Measurements from ENCODE around the gene PDK3. TPM values are rescaled to one million over a fixed set of nuclear protein-coding genes. Genes with fewer than 3 reads are reported as not detected.

PDK3 gene
- polyA plus RNA-seq, 1 experiment = 2.9 TPM

DNA sequence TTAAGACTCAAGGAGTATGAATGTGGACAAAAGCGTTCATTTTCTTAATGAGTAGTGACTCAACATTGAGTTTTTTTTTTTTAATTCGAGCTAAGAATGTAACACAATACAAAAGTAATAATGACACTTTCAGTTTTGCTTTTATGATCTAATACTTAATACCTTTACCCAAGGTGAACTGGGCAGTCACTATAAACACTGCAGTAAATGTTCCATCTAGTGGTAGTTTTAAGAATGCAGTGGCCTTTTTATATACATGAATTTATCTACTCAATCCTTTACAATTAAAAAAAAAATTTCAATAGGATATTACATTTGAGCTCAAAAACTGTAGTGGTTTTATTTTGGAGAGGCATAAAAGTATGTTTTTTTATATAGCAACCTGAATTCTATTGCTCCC, 33.9 kb downstream of the PDK3 start:
- Histone ChIP-seq H3K27ac (ENCODE audit: low read depth, low read length) (no peak overlapping the region), H3K9me3 (ENCODE audit: control insufficient read depth, insufficient read depth, low read length) (no peaks in the 10 kb centered on the region), H3K4me3 (ENCODE audit: low read depth, low read length) (no peak overlapping the region), H3K27me3 (ENCODE audit: control insufficient read depth, insufficient read depth, low read length) (no peaks in the 10 kb centered on the region)
- no peak for DNase-seq (ENCODE audit: low read depth, low spot score)
- ChIA-PET POLR2A (no interaction called here), CTCF (interaction anchor here (0.6 to 4.5 kb wide), 20 partner anchors 9 to 242 kb away, joined by 3 to 58 read pairs (median 4); no protein-coding TSS in a partner anchor)
- TF ChIP-seq, protein P1, sequence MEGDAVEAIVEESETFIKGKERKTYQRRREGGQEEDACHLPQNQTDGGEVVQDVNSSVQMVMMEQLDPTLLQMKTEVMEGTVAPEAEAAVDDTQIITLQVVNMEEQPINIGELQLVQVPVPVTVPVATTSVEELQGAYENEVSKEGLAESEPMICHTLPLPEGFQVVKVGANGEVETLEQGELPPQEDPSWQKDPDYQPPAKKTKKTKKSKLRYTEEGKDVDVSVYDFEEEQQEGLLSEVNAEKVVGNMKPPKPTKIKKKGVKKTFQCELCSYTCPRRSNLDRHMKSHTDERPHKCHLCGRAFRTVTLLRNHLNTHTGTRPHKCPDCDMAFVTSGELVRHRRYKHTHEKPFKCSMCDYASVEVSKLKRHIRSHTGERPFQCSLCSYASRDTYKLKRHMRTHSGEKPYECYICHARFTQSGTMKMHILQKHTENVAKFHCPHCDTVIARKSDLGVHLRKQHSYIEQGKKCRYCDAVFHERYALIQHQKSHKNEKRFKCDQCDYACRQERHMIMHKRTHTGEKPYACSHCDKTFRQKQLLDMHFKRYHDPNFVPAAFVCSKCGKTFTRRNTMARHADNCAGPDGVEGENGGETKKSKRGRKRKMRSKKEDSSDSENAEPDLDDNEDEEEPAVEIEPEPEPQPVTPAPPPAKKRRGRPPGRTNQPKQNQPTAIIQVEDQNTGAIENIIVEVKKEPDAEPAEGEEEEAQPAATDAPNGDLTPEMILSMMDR (IDR thresholded peaks at IDR 0.05; ENCODE audit: low read depth, low read length) = peak; percentile 57

DNA sequence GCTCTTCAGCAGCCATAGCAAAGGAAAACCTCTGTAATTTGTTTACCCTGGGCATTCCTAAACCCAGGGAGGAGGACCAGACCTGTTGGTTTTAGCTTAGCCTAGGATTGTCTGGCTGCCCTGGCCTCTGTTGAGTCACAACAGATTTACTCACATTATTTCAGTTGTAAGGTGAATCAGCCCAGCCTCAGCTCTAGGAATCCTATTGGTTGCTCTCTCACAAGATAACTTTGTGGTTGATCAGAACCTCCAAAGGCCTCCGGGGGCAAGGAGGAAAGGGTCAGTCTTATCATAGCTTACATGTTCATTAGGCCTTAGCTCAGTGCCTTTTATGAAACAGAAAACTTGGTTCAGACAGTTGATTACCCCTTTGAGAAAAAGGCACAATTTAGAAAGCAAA, 41.0 kb downstream of the PDK3 start:
- Histone ChIP-seq H3K4me3 (ENCODE audit: low read depth, low read length) (no peak overlapping the region), H3K27ac (ENCODE audit: low read depth, low read length) (no peak overlapping the region), H3K27me3 (ENCODE audit: control insufficient read depth, insufficient read depth, low read length) (no peaks in the 10 kb centered on the region), H3K9me3 (ENCODE audit: control insufficient read depth, insufficient read depth, low read length) (no peaks in the 10 kb centered on the region)
- ChIA-PET POLR2A (no interaction called here), CTCF (interaction anchor here (1.4 kb wide), 1 partner anchor 247 kb away, joined by 3 read pairs; no protein-coding TSS in a partner anchor)
- TF ChIP-seq, protein P1 (IDR thresholded peaks at IDR 0.05; ENCODE audit: low read depth, low read length) = no peak
- no peak for DNase-seq (ENCODE audit: low read depth, low spot score)

DNA sequence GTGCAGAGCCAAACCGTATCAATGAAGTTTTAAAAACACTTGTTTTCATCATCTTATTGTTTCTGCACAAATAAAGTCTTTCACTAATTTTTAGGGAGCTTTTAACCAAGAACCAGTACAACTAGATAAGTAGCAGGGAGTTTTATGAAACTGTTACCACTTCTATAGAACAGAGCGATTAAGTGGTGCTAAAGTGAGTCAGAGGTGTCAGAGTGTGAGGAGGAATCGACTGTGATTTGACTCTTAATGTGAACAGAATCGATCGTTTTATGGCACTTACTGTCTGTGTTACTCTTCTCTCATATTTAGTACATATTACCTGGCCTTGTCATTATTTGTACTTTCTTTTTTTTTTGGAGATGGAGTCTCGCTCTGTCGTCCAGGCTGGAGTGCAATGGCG, 43.3 kb downstream of the PDK3 start:
- Histone ChIP-seq H3K9me3 (ENCODE audit: control insufficient read depth, insufficient read depth, low read length) (no peaks in the 10 kb centered on the region), H3K27me3 (ENCODE audit: control insufficient read depth, insufficient read depth, low read length) (no peaks in the 10 kb centered on the region), H3K4me3 (ENCODE audit: low read depth, low read length) (no peak overlapping the region), H3K27ac (ENCODE audit: low read depth, low read length) (no peak overlapping the region)
- ChIA-PET CTCF (interaction anchor here (1.1 kb wide), 1 partner anchor 9 kb away, joined by 5 read pairs; no protein-coding TSS in a partner anchor), POLR2A (no interaction called here)
- TF ChIP-seq, protein P1 (IDR thresholded peaks at IDR 0.05; ENCODE audit: low read depth, low read length) = no peak
- DNase-seq (ENCODE audit: low read depth, low spot score) = no peak

DNA sequence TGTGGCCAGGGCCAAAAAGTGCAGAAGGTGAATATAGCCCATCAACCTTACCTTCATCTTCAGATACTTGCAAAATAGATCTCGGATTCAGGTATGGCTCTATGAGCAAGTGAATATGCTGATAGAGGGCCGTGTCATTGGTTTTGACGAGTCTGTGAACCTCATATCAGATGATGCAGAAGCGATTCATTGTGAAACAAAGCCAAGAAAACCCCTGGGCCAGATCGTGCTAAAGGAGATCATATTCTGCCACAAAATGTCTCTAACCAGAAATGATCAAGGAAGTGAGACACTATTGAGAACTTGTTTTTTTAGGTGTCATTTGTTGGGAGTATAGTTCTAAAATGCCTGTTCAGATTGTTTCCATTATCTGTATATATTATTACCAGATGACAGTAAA, 48.3 kb downstream of the PDK3 start:
- CTCF ChIA-PET = no interaction called here
- no peaks in the 10 kb centered on the region for H3K9me3 ChIP-seq (ENCODE audit: control insufficient read depth, insufficient read depth, low read length)
- TF ChIP-seq, protein P1 (IDR thresholded peaks at IDR 0.05; ENCODE audit: low read depth, low read length) = no peak
- no peaks in the 10 kb centered on the region for H3K27me3 ChIP-seq (ENCODE audit: control insufficient read depth, insufficient read depth, low read length)
- H3K27ac ChIP-seq (ENCODE audit: low read depth, low read length) = no peak overlapping the region
- POLR2A ChIA-PET = no interaction called here
- H3K4me3 ChIP-seq (ENCODE audit: low read depth, low read length) = no peak overlapping the region
- no peak for DNase-seq (ENCODE audit: low read depth, low spot score)

DNA sequence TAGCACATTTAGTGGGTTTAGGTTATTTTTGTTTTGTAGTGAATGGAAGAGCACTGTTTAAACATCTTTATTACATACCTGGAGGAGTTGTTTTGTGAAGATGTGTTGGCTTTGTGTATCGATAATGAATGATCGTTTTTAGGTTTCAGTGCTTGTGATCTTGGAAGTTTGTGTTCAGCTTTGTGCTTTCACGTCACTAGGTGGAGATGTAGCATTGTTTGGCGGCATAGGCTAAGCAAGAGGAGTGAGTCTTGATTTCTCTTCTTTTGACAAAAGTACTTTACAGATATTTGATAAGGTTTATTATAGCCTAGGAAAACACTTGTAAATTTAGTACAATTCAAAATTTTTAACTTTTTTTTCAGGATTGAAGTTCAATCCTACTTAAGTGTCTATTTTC, 50.4 kb downstream of the PDK3 start:
- Histone ChIP-seq H3K9me3 (ENCODE audit: control insufficient read depth, insufficient read depth, low read length) (no peaks in the 10 kb centered on the region), H3K27ac (ENCODE audit: low read depth, low read length) (no peak overlapping the region), H3K4me3 (ENCODE audit: low read depth, low read length) (no peak overlapping the region), H3K27me3 (ENCODE audit: control insufficient read depth, insufficient read depth, low read length) (no peaks in the 10 kb centered on the region)
- no peak for DNase-seq (ENCODE audit: low read depth, low spot score)
- ChIA-PET POLR2A (no interaction called here), CTCF (interaction anchor here (1.5 kb wide), 1 partner anchor 16 kb away, joined by 4 read pairs; no protein-coding TSS in a partner anchor)
- TF ChIP-seq, protein P1 (IDR thresholded peaks at IDR 0.05; ENCODE audit: low read depth, low read length) = peak; percentile 27
